AG04449 (cell line): ENCODE data around the gene FXR1.

Source experiments
- CTCF ChIA-PET: fragments of 350-600 bp; formaldehyde crosslinking; extraction: SDS; loops from one replicate; lab custom pipeline; 2021; ENCODE audit warnings: antibody characterized with exemption; lab: Yijun Ruan, JAX
- POLR2A ChIA-PET: fragments of 400-600, 350-600 bp; formaldehyde crosslinking; extraction: SDS; loops from one replicate; lab custom pipeline; 2020; ENCODE audit warnings: antibody characterized with exemption, inconsistent platforms; lab: Yijun Ruan, JAX
- DNase-seq: peaks from one replicate; pipeline ENCODE4 v3.0.0-alpha.2; 2010; ENCODE audit warnings: low read depth, low spot score
- H3K4me3 ChIP-seq: 2 replicates; pipeline ENCODE4 v1.5.1; 2011; ENCODE audit warnings: low read depth, mild to moderate bottlenecking, control low read depth, low read length
- TF ChIP-seq, protein P1 (sequence below): IDR thresholded peaks from one replicate; pipeline ENCODE4 v1.5.1; 2011; ENCODE audit warnings: mild to moderate bottlenecking, moderate library complexity, low read length, control low read depth, inconsistent platforms; ENCODE audit not compliant: insufficient read depth; ENCODE audit errors: missing control alignments

FXR1 gene

DNA sequence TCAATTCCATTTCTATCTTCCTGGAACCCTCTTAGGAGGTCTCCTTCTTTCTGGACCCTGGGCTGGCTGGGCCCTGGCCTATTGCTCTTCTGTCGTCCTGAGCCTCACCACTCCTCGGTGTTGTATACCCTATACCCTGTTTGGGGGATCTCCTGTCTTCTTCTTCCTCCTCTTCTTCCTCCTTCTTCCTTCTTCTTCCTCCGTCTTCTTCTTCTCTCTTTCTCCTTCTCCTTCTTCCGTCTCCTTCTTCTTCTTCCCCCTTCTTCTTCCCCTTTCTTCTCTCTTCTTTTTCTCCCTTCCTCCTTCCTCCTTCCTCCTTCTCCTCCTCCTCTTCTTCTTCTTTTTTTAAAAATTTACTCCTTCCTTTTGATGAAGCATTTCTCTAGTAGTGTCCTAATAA is 30.4 kb upstream of the FXR1 start:
- H3K4me3 ChIP-seq, result no peak overlapping the region
- ChIA-PET CTCF (no interaction called here), POLR2A (no interaction called here)
- TF ChIP-seq, protein P1, sequence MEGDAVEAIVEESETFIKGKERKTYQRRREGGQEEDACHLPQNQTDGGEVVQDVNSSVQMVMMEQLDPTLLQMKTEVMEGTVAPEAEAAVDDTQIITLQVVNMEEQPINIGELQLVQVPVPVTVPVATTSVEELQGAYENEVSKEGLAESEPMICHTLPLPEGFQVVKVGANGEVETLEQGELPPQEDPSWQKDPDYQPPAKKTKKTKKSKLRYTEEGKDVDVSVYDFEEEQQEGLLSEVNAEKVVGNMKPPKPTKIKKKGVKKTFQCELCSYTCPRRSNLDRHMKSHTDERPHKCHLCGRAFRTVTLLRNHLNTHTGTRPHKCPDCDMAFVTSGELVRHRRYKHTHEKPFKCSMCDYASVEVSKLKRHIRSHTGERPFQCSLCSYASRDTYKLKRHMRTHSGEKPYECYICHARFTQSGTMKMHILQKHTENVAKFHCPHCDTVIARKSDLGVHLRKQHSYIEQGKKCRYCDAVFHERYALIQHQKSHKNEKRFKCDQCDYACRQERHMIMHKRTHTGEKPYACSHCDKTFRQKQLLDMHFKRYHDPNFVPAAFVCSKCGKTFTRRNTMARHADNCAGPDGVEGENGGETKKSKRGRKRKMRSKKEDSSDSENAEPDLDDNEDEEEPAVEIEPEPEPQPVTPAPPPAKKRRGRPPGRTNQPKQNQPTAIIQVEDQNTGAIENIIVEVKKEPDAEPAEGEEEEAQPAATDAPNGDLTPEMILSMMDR, result no peak
- no peak for DNase-seq

DNA sequence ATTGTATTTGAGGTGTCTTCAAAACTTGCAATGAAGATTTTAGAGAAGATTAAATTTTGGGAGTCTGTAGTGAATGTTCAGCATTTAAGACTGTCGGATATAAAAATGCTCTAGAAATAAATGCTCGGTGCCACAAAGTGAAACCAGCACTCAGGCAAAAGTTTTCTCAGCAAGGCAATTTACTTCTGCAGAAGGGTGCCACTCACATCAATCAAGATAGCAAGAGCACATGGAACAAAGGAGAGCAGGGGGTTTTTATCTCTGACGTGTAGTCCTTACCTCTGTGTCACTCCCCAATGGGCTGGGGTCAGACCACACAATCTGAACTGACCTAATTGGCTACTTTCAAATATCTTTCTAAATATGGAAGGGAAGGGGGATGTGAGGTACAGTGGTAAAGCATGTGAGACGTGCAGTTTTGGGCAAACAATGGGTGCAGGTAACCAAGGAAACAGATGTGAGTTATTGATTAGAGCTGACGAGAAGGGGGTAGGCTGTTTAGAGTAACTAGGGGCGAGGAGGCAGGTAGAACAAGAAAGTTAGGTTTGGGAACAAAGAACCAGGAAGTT is 23.4 kb upstream of the FXR1 start:
- TF ChIP-seq, protein P1, result no peak
- DNase-seq, result no peak
- POLR2A ChIA-PET, result no interaction called here
- CTCF ChIA-PET, result no interaction called here
- H3K4me3 ChIP-seq, result no peak overlapping the region

DNA sequence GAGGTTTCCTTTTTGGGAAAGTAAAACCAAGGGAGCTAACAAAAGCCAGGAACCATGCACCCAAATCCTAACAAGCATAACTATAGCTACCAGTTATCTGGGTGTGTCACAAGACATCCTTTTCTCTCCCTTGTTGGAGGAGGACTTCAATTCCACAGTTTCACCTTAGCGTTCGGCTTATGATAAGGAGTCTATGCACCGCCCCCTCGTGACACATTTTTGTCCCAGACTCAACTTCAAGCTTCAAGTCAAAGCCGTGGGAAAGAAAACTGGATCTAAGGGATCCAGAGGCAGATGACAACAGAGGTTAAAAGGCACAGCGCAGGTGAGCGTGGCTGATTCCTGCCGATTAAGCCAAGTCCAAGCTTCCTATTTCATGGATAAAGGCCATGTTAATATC is 13.9 kb upstream of the FXR1 start:
- POLR2A ChIA-PET, result no interaction called here
- no peak overlapping the region for H3K4me3 ChIP-seq
- TF ChIP-seq, protein P1, result no peak
- CTCF ChIA-PET, result interaction anchor here (1.2 kb wide), 1 partner anchor 13 kb away, joined by 4 read pairs; no protein-coding TSS in a partner anchor
- DNase-seq, result no peak

DNA sequence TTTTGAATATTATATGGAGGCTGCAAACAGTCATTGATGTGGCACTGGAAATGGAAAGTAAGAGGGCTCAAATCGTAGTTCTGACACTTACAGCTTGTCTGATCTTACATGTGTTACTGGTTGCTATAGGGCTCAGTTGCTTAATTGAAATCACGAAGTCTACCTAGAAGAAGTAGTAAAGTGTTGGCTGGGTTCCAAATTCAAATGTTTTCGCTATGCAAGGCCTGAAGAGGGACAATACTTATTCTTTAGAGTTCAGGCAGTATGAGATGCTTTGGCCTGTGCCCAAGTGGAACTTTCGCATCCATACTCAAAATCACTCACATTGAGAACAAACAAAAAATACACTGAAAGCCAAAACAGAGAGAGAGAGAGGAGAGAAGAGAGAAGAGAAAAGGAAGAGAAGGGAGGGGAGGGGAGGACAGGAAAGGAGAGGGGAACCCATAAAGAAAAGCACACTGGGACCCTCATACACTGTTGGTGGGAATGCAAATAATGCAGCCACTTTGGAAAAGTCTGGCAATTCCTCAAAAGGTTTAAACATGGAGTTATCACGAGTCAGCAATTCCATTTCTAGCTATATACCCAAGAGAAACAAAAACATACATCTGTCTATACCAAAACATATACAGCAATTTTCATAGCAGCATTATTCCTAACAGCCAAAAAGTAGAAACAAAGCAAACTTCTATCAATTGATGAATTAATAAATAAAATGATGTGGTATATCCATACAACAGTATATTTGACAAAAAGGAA is 2.9 kb upstream of the FXR1 start:
- CTCF ChIA-PET, result interaction anchor here (0.8 kb wide), 1 partner anchor 53 kb away, joined by 3 read pairs; no protein-coding TSS in a partner anchor
- TF ChIP-seq, protein P1, result no peak
- no peak for DNase-seq
- POLR2A ChIA-PET, result no interaction called here
- H3K4me3 ChIP-seq, result no peak overlapping the region

DNA sequence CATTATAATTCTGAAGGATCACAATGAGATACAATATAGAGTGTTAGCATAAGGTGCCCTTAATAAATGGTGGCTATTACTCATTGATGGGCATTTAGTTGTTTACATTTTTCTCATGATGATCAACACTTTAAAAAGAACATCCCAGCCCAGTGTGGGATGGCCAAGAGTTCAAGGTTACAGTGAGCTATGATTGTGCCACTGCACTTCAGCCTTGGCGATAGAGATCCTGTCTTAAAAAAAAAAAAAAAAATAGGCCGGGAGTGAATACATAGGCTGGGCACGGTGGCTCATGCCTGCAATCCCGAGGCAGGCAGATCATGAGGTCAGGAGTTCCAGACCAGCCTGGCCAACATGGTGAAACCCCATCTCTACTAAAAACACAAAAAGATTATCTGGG is 1.6 kb upstream of the FXR1 start:
- POLR2A ChIA-PET, result no interaction called here
- CTCF ChIA-PET, result interaction anchor here (1.6 kb wide), 1 partner anchor 24 kb away, joined by 9 read pairs; no protein-coding TSS in a partner anchor
- no peak for DNase-seq
- TF ChIP-seq, protein P1, result no peak
- H3K4me3 ChIP-seq, result no peak overlapping the region

DNA sequence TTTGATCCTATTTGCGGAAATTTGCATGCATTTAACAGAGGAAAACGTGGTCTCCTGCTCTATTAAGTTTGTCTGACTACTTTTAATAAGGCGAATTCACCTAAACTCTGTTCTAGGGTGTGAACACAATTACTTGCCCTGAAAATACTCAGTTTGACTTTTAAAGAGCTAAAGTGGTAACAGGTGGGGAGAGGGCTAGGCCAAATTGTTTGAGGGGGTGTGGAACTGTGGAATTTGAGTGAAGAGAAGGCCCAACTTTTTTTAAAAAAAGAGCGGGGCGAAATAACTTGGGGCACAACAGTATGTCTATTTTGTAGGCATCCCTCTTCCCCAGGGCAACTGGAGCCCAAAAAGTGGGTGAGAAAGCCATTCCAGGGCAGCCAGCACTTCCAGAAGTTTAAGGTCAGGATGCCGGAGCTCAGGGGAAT is 580 bp upstream of the FXR1 start:
- DNase-seq, result no peak
- TF ChIP-seq, protein P1, result no peak
- POLR2A ChIA-PET, result no interaction called here
- CTCF ChIA-PET, result interaction anchor here (1.0 to 2.0 kb wide), 7 partner anchors 10 to 63 kb away, joined by 3 to 18 read pairs (median 4); no protein-coding TSS in a partner anchor
- peak overlapping the region; percentile 90 for H3K4me3 ChIP-seq
